Measurements from ENCODE around the gene INPP1.
"Not testable (repeated sequence)": the region's sequence is repeated elsewhere in the genome, so short reads cannot be mapped to it uniquely, and the experiment has no call there.

The INPP1 gene

GRCh38 chr2:190343536-190344275 is at the start of gene INPP1:
Gene INPP1, plus strand, starts transcription at chr2:190343589. Its CDS starts 16,514 bp downstream, at chr2:190360103.
- peak; percentile 22; the same call in 1 of the 3 replicates for ATAC-seq (ENCODE audit: insufficient read depth, low read depth)
- Histone ChIP-seq H3K4me1 (ENCODE audit: insufficient read depth, low read length) (no peaks in the 10 kb centered on the region), H3K27me3 (ENCODE audit: insufficient read depth, low read length, poor library complexity) (no peaks in the 10 kb centered on the region), H3K4me3 (ENCODE audit: low read depth in 1 of 2, low read length in 2 of 2) (no peak within 1 kb of the TSS), H3K9ac (ENCODE audit: low read depth, low read length) (no peak within 1 kb of the TSS), H4K20me1 (ENCODE audit: insufficient read depth, low read length) (no peaks in the 10 kb centered on the region), H3K36me3 (ENCODE audit: insufficient read depth, low read length) (no peaks in the 10 kb centered on the region), H2AFZ (ENCODE audit: low read depth, low read length) (no peak within 1 kb of the TSS), H3K27ac (ENCODE audit: low read length) (no peak within 1 kb of the TSS), H3K79me2 (ENCODE audit: insufficient read depth, low read length) (no peaks in the 10 kb centered on the region), H3K4me2 (ENCODE audit: insufficient read depth, low read length) (no peak within 1 kb of the TSS), H3K9me3 (ENCODE audit: insufficient read depth, low read length, severe bottlenecking) (no peaks in the 10 kb centered on the region)
- no peak for DNase-seq
- no peak for TF ChIP-seq EZH2 (IDR thresholded peaks at IDR 0.05; ENCODE audit: borderline replicate concordance, low read depth, low read length, severe bottlenecking)
- no peak for TF ChIP-seq CTCF (IDR thresholded peaks at IDR 0.05; ENCODE audit: borderline replicate concordance, extremely low read depth, low read length, poor library complexity, severe bottlenecking)

- H3K4me2 ChIP-seq (ENCODE audit: insufficient read depth, low read length); H3K27me3 ChIP-seq (ENCODE audit: insufficient read depth, low read length, poor library complexity); H3K79me2 ChIP-seq (ENCODE audit: insufficient read depth, low read length); H3K4me1 ChIP-seq (ENCODE audit: insufficient read depth, low read length); H3K9me3 ChIP-seq (ENCODE audit: insufficient read depth, low read length, severe bottlenecking); H3K9ac ChIP-seq (ENCODE audit: low read depth, low read length); H4K20me1 ChIP-seq (ENCODE audit: insufficient read depth, low read length); H2AFZ ChIP-seq (ENCODE audit: low read depth, low read length); H3K27ac ChIP-seq (ENCODE audit: low read length); ATAC-seq (ENCODE audit: insufficient read depth, low read depth); DNase-seq; H3K4me3 ChIP-seq (ENCODE audit: low read depth in 1 of 2, low read length in 2 of 2): not testable (repeated sequence)
- peaks cover 49% of the 10 kb centered on the region; the same call in 1 of the 2 replicates for H3K36me3 ChIP-seq (ENCODE audit: insufficient read depth, low read length)
Observed at GRCh38 chr2:190297880-190298279, 45.5 kb upstream of the INPP1 start.

- Histone ChIP-seq H3K9ac (ENCODE audit: low read depth, low read length) (no peak overlapping the region), H4K20me1 (ENCODE audit: insufficient read depth, low read length) (no peaks in the 10 kb centered on the region), H3K9me3 (ENCODE audit: insufficient read depth, low read length, severe bottlenecking) (no peaks in the 10 kb centered on the region), H3K4me2 (ENCODE audit: insufficient read depth, low read length) (no peak overlapping the region), H3K4me3 (ENCODE audit: low read depth in 1 of 2, low read length in 2 of 2) (no peak overlapping the region), H2AFZ (ENCODE audit: low read depth, low read length) (no peak overlapping the region), H3K4me1 (ENCODE audit: insufficient read depth, low read length) (no peaks in the 10 kb centered on the region), H3K27me3 (ENCODE audit: insufficient read depth, low read length, poor library complexity) (no peaks in the 10 kb centered on the region), H3K27ac (ENCODE audit: low read length) (no peak overlapping the region), H3K36me3 (ENCODE audit: insufficient read depth, low read length) (peaks cover 32% of the 10 kb centered on the region; the same call in 1 of the 2 replicates), H3K79me2 (ENCODE audit: insufficient read depth, low read length) (peaks cover 8% of the 10 kb centered on the region; the same call in 1 of the 2 replicates)
- DNase-seq (no peak), ATAC-seq (ENCODE audit: insufficient read depth, low read depth) (no peak)
- TF ChIP-seq CTCF (IDR thresholded peaks at IDR 0.05; ENCODE audit: borderline replicate concordance, extremely low read depth, low read length, poor library complexity, severe bottlenecking) (no peak), EZH2 (IDR thresholded peaks at IDR 0.05; ENCODE audit: borderline replicate concordance, low read depth, low read length, severe bottlenecking) (no peak)
Observed at GRCh38 chr2:190301032-190301431, 42.4 kb upstream of the INPP1 start.

GRCh38 chr2:190302052-190302451 is 41.3 kb upstream of the INPP1 start:
- Histone ChIP-seq H3K79me2 (ENCODE audit: insufficient read depth, low read length) (peaks cover 10% of the 10 kb centered on the region; the same call in 1 of the 2 replicates), H3K27ac (ENCODE audit: low read length) (no peak overlapping the region), H3K36me3 (ENCODE audit: insufficient read depth, low read length) (peaks cover 35% of the 10 kb centered on the region; the same call in 1 of the 2 replicates), H3K4me1 (ENCODE audit: insufficient read depth, low read length) (no peaks in the 10 kb centered on the region), H3K27me3 (ENCODE audit: insufficient read depth, low read length, poor library complexity) (no peaks in the 10 kb centered on the region), H3K9ac (ENCODE audit: low read depth, low read length) (no peak overlapping the region), H2AFZ (ENCODE audit: low read depth, low read length) (no peak overlapping the region), H3K9me3 (ENCODE audit: insufficient read depth, low read length, severe bottlenecking) (no peaks in the 10 kb centered on the region), H3K4me2 (ENCODE audit: insufficient read depth, low read length) (no peak overlapping the region), H3K4me3 (ENCODE audit: low read depth in 1 of 2, low read length in 2 of 2) (no peak overlapping the region), H4K20me1 (ENCODE audit: insufficient read depth, low read length) (no peaks in the 10 kb centered on the region)
- TF ChIP-seq CTCF (IDR thresholded peaks at IDR 0.05; ENCODE audit: borderline replicate concordance, extremely low read depth, low read length, poor library complexity, severe bottlenecking) (no peak), EZH2 (IDR thresholded peaks at IDR 0.05; ENCODE audit: borderline replicate concordance, low read depth, low read length, severe bottlenecking) (no peak)
- ATAC-seq (ENCODE audit: insufficient read depth, low read depth) = no peak
- no peak for DNase-seq

All from DND-41 (cell line).